GM18526 (cell line): ENCODE data around the gene NSMCE4A.
A peak's percentile ranks its signal among the peaks of the same experiment; 100 is the strongest.

Experiments used
- POLR2A ChIP-seq: IDR thresholded peaks from 3 replicates; pipeline ENCODE4 v1.6.1; 2011; ENCODE audit not compliant: insufficient read length; ENCODE audit errors: extremely low read depth

The NSMCE4A gene, protein sequence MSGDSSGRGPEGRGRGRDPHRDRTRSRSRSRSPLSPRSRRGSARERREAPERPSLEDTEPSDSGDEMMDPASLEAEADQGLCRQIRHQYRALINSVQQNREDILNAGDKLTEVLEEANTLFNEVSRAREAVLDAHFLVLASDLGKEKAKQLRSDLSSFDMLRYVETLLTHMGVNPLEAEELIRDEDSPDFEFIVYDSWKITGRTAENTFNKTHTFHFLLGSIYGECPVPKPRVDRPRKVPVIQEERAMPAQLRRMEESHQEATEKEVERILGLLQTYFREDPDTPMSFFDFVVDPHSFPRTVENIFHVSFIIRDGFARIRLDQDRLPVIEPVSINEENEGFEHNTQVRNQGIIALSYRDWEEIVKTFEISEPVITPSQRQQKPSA

DNA sequence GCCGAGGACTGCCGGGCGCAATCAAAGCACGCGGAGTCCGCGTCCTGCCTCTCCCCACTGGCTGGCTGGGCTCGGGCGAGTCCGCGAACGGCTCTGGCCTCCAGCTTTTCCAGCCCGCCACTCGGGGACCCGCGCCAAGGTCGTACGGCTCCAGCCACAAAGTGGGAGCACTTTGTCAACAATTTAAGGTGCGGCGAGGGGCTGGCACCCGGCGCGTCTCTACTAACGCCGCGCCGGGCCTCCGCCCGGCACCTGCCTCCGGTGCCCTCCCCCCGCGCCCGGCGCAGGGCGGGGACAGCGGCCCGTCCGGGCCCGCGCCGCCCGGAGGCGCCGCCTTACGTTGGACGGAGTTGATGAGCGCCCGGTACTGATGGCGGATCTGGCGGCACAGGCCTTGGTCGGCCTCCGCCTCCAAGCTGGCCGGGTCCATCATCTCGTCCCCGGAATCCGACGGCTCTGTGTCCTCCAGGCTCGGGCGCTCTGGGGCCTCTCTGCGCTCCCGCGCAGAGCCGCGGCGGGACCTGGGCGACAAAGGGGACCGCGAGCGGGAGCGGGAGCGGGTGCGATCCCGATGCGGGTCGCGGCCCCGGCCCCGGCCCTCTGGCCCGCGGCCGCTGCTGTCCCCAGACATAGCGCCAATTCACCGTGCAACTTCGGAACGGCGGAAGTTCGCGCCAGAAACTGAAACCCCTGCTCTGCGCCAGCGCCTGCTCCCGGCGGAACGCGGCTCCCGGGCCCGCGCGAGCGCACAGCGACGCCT is at the start of gene NSMCE4A:
TSS of gene NSMCE4A (minus strand) at position 683 of the 760 bp plus-strand sequence. CDS start at position 631, 52 bp downstream.
- peak; percentile 68 for TF ChIP-seq POLR2A

DNA sequence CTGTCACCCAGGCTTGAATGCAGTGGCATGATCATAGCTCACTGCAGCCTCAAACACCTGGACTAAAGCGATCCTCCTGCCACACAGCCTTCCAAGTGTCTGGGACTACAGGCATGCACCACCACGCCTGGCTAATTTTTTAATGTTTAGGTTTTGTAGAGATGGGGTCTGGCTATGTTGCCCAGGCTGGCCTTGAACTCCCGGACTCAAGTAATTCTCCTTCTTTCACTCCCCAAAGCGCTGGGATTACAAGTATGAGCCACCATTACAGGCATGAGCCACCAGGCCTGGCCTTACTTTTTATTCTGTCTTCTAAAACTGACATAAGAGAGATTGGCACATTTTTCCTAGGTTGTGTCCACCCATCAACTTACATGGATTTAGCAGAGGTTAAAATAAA is 47.3 kb upstream of the NSMCE4A start:
- TF ChIP-seq POLR2A = no peak

DNA sequence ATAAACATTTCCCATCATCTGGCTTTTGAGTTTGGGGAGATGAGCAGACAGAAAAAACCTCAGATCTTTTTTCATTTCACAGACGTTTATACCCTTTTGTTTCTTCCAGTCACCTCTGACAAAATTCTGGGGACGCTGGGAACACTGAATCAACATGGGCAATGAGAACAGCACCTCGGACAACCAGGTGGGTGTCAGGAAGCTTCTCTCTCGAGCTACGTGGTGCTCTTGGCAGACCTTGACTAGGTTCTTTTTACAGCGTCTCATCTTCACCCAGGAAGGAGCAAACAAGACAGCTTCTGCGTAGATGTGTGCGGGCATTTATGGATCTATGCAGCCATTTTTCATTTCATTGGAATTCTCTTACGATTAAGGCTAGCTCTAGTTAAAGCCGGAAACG is 46.8 kb upstream of the NSMCE4A start:
- TF ChIP-seq POLR2A = no peak

DNA sequence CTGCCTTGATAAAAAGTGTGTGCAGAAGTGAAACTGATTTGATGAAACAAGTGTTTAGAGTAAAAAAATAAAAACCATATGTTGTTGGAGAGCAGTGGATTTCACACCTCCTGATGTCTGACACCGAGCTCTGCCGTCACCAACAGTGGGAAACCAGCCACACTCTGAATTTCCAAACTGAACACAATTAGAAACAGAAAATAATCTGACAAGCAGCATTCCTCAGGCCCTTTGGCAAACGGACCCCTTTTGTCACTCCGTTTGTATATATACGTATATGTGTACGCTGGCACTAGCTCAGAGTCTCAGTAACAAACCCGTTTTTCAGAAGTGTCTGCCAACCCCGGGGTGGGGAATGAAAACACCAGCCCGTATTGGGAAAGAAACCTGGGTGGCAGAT is 46.4 kb upstream of the NSMCE4A start:
- no peak for TF ChIP-seq POLR2A

DNA sequence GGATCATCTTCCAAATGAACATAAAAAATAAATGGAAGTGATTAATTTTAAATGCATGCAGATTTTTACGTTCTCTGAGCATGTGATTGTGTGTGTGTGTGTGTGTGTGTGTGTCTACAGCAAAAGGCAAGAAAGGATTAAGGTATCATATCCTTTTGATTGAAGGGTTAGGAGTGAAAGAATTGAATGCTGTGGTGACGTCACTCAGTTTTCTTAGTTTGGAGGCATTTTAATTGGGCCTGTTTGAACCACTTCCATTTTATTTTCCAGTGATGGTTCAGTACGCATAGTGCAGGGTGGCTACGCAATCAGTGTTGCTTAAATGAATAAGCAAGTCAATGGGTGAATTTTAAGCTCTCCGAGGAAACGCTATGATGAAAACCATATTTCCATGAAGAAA is 45.2 kb upstream of the NSMCE4A start:
- no peak for TF ChIP-seq POLR2A

DNA sequence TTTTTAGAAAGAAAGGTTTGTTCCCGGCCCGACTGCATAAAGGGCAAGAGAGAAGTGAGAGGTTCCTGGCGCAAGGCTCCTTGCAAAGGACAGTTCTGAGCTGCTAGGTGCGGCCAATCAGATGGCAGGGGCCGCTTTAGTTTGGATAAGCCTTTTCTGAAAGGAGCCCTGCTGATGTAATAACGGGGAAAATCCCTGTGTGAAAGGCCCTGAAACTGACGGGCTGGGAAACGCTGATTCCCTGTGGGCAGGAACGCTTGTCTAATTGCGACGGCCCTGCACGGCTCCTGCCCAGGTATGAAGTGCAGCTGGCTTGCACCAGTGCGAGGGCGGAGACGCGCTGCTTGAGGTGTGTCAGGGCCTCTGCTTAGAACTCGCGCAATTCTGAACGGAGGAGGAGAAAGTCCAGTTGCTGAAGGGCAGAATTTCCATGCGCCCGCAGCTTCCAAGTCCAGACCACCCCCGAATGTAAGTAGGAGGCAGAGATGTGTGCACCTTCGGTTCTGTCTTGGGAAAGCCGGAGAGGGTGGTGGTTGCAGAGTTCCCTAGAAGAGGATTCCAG is 44.5 kb upstream of the NSMCE4A start:
- TF ChIP-seq POLR2A = no peak

DNA sequence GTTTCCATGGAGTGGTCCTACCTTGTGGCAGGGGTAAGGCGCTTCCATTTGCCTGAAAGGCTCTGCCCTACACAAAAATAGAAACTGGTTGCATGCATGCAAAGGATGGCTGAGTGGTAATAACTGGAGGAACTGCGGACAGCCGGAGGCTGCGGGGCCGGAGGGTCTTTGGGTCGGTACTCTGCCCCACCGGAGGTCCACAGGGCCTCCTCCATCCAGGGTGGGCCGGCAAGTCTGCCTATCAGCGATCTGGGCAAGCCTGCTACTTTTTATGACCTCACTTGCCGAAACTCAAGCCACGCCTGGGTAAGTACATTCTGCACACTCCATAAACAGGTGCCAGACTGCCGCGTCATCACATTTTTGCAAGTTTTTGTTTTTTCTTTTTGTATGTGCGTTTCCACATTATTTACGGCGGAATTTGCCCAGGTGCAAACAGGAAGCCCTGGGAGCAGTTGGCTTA is 44.0 kb upstream of the NSMCE4A start:
- TF ChIP-seq POLR2A = no peak

DNA sequence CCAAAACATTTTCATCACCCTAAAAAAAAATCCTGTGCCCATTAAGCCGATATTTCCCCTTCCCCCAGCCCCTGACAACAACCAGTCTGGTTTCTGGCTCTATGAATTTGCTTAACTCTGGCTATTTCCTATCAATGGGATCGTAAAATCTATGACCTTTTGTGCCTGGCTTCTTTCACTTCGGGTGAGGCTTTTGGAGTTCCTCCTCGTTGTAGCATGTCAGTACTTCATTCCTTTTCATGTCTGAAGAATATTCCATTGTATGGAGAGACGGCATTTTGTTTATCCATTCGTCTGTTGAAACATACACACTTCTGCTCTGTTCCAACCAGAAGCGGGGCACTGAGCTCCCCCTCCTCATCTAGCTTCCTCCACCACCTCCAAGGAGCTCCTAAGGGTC is 43.5 kb upstream of the NSMCE4A start:
- no peak for TF ChIP-seq POLR2A

DNA sequence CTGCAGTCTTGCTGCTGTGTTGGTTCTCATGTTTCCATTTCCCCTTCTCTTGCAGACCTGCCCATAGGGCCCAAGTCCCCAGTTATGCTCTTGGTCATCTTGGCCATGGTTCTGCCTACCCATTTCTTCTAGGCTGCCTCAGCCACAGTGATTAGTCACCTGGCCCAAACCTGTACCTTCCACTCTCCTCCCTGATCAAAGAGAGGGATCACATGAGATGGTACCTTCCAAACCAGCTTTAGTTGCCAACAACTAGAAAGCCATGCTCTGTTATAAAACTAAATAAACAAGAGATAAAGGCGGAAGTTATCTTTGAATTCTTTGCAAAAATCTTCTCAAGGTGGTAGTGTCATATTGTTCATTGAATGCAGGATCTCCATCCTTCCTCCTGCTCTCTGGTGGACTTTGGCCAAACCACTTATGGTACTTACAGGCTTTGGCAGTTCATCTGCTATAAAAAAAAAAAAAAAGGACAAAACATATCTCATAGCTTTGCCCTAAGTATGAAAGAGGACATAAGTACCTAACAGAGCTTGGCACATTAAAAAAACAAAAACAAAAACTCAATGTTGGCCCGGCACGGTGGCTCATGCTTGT is 39.7 kb upstream of the NSMCE4A start:
- no peak for TF ChIP-seq POLR2A

DNA sequence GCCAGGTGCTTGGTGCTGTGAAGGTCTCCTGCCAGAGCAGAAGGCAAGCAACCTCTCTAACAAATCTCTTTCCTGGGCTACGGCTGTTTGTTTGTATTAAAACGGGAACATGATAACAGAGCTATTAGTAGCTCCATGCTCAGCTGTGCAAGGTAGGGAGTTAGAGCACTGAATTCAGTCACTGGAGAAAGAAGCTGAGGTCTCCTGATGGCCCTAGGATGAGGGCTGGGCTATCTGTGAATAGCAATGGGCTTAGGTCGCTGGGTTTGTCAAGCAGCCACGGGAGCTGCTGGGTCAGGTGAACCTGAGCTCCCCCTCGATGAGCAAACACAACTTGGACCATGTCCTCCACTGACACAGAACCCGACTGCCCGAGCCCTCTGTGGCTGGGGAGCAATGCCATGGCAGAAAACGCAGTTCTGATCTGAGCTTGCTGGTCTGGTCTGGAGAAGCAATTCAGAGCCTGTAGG is 38.3 kb upstream of the NSMCE4A start:
- no peak for TF ChIP-seq POLR2A

DNA sequence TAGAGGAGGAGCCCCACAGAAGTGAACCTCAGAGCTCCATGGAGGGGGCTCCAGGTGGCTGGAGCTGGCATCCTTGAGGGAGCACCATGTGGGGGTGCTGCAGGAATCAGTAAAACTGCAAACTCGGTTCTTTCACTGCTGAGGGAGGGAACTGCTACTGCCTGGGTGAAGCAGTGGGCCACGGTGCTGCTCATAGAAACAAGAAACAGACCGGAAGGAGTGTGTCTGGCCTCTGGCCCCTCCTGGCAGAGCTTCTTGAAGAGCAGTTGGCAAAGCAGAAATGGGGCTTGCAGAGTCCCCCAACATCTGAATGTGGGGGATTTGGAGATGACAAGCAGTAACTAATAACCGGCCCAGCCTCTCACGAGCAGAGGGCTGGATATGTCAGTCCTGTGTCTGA is 37.7 kb upstream of the NSMCE4A start:
- no peak for TF ChIP-seq POLR2A

DNA sequence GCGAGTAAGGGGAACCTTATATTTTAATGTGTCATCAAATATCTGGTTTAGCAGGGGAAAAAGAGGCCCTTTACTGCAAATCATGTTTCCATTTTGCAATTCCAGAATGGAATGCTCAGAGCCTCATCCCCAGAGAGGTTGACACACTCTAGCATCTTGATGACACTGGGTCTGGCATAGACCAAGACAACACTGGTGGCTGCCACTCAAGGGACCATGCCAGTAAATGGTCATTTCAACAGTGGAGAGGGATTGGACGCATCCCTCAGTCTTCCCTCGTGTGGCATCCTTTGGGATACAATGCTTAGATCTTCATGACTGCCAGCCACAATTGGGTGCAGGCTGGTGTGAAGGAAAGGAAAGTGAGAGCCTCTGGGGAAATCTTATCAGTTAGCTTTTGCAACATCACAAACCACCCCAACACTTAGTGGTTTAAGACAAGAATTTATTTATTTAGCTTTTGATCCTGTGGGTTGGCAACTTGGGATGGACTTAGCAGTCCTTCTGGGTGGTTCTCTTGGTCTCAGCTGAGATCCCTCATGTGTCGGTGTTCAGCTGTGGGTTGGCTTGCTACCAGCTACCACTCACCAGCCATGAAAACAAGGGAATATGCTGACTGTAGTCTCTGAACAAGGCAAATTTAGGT is 35.5 kb upstream of the NSMCE4A start:
- TF ChIP-seq POLR2A = no peak

DNA sequence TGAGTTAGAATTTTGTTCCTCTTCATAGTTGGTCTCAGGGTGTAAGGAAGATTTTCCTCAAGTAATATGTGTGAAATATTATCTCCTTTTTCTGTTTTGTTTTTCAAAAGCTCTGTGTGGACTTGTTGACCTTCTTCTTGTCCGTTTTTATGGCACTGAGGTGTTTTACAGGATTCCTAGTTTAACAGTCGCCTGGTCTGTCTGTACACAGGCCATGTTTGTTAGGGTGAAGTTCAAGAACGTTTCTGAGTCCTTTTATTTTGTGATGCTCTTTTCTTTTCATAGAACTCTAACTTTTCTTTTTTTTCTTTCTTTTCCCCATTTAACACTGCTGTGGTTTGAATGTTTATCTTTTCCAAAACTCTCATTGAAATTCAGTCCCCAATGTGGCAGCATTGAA is 32.4 kb upstream of the NSMCE4A start:
- no peak for TF ChIP-seq POLR2A

DNA sequence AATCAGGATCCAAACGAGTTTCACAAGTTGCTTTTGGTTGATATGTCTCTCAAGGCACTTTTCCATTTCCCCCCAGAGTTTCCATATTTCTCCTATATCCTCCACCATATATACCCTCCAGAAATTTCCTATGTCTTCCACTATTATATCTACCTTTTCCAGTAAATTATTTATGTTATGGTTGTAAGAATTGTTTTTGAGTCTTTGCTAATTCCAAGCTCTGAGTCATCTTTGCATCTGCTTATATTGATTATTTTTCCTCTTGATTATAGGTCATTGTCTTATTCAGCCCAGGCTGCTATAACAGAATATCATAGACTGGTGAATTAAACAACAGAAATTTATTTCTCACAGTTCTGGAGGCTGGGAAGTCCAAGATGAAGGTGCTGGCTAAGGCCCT is 26.7 kb upstream of the NSMCE4A start:
- TF ChIP-seq POLR2A = no peak

DNA sequence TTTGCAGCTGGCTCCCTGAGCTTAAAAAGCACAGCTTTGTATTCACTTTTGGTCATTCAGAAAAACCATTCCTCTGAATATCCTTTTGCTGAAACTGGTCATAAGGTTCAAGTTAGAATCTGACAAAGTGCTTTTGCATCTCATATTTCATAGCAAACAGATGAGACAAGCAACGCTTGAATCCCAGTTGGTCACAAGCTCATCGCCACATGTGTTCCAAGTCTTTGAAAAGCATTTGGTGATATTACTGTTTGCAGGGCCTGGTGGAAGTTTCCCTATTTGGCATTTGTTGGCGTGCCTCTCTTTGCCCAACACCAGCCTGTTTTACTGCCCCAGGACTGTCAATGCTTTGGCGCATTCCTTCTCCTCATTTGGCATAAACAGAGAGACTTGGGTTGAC is 24.3 kb upstream of the NSMCE4A start:
- no peak for TF ChIP-seq POLR2A
